ENCODE data around the gene SLC35A2.

SLC35A2 gene

DNA sequence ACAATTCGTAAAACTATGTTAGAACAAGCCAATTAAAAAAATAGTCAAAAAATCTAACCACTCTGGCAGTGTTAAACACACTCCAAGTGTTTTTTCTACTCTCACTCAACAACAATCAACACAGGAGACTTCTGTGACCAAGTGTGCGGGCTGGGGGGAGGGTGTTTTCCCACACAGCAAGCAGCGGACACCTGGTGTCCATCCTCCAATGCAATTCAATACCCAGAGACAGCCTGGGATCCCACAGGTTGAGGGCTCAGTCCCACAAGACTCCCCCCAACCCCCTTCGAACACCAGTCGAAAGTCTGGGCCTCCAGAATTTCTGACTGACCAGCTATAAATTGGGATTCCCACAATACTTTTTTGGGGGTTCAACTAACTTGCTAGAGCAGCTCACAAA, 15.7 kb upstream of the SLC35A2 start:
- no peak overlapping the region for H3K27ac ChIP-seq (ENCODE audit: low read length)
- no peak for DNase-seq

DNA sequence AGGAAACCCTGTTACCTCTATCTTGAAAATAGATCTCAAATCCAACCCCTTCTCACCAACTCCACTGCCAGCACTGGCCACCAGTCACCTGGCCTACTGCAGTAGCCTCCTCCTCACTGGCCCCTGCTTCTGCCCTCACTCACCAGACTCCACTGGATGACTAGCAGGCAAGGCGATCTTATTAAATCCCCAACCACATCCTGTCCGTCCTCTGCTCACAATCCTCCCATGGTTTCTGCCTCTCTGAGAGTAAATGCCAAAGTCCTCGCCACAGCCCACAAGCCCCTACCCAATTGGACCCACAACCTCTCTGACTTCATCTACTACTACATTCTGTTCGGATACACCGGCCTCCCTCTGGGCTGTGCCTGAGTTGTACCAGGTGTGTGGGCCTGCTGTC, 12.8 kb upstream of the SLC35A2 start:
- Histone ChIP-seq H3K4me1 (ENCODE audit: insufficient read depth, low read length) (peaks cover 13% of the 10 kb centered on the region), H3K9ac (ENCODE audit: low read depth, low read length) (no peak overlapping the region), H3K4me2 (ENCODE audit: insufficient read depth, low read length) (no peak overlapping the region), H4K20me1 (ENCODE audit: insufficient read depth, low read length) (peaks cover 10% of the 10 kb centered on the region; the same call in 1 of the 2 replicates), H3K27me3 (ENCODE audit: insufficient read depth, low read length, poor library complexity) (no peaks in the 10 kb centered on the region), H3K79me2 (ENCODE audit: insufficient read depth, low read length) (no peaks in the 10 kb centered on the region), H3K27ac (ENCODE audit: low read length) (no peak overlapping the region), H3K36me3 (ENCODE audit: insufficient read depth, low read length) (peaks cover 31% of the 10 kb centered on the region), H2AFZ (ENCODE audit: low read depth, low read length) (no peak overlapping the region), H3K4me3 (ENCODE audit: low read depth in 1 of 2, low read length in 2 of 2) (no peak overlapping the region), H3K9me3 (ENCODE audit: insufficient read depth, low read length, severe bottlenecking) (no peaks in the 10 kb centered on the region)
- DNase-seq (no peak), ATAC-seq (ENCODE audit: insufficient read depth, low read depth) (no peak)
- TF ChIP-seq EZH2 (IDR thresholded peaks at IDR 0.05; ENCODE audit: borderline replicate concordance, low read depth, low read length, severe bottlenecking) = no peak
- TF ChIP-seq, protein P1, sequence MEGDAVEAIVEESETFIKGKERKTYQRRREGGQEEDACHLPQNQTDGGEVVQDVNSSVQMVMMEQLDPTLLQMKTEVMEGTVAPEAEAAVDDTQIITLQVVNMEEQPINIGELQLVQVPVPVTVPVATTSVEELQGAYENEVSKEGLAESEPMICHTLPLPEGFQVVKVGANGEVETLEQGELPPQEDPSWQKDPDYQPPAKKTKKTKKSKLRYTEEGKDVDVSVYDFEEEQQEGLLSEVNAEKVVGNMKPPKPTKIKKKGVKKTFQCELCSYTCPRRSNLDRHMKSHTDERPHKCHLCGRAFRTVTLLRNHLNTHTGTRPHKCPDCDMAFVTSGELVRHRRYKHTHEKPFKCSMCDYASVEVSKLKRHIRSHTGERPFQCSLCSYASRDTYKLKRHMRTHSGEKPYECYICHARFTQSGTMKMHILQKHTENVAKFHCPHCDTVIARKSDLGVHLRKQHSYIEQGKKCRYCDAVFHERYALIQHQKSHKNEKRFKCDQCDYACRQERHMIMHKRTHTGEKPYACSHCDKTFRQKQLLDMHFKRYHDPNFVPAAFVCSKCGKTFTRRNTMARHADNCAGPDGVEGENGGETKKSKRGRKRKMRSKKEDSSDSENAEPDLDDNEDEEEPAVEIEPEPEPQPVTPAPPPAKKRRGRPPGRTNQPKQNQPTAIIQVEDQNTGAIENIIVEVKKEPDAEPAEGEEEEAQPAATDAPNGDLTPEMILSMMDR (IDR thresholded peaks at IDR 0.05; ENCODE audit: borderline replicate concordance, extremely low read depth, low read length, poor library complexity, severe bottlenecking) = no peak

More for the DNA sequence above, 15.7 kb upstream of the SLC35A2 start:
- no peak for ATAC-seq (ENCODE audit: insufficient read depth, low read depth)
- H2AFZ ChIP-seq (ENCODE audit: low read depth, low read length) = no peak overlapping the region
- H3K36me3 ChIP-seq (ENCODE audit: insufficient read depth, low read length) = peaks cover 41% of the 10 kb centered on the region
- H3K4me2 ChIP-seq (ENCODE audit: insufficient read depth, low read length) = no peak overlapping the region
- no peaks in the 10 kb centered on the region; the same call in 1 of the 2 replicates for H4K20me1 ChIP-seq (ENCODE audit: insufficient read depth, low read length)
- no peaks in the 10 kb centered on the region for H3K4me1 ChIP-seq (ENCODE audit: insufficient read depth, low read length)
- TF ChIP-seq, protein P1 (IDR thresholded peaks at IDR 0.05; ENCODE audit: borderline replicate concordance, extremely low read depth, low read length, poor library complexity, severe bottlenecking) = no peak
- TF ChIP-seq EZH2 (IDR thresholded peaks at IDR 0.05; ENCODE audit: borderline replicate concordance, low read depth, low read length, severe bottlenecking) = no peak
- H3K79me2 ChIP-seq (ENCODE audit: insufficient read depth, low read length) = no peaks in the 10 kb centered on the region
- H3K27me3 ChIP-seq (ENCODE audit: insufficient read depth, low read length, poor library complexity) = no peaks in the 10 kb centered on the region
- H3K9me3 ChIP-seq (ENCODE audit: insufficient read depth, low read length, severe bottlenecking) = no peaks in the 10 kb centered on the region
- H3K9ac ChIP-seq (ENCODE audit: low read depth, low read length) = no peak overlapping the region
- no peak overlapping the region for H3K4me3 ChIP-seq (ENCODE audit: low read depth in 1 of 2, low read length in 2 of 2)

GRCh38 chrX:48923771-48924170, 12.3 kb upstream of the SLC35A2 start:
- peaks cover 31% of the 10 kb centered on the region for H3K36me3 ChIP-seq (ENCODE audit: insufficient read depth, low read length)
- peaks cover 15% of the 10 kb centered on the region for H3K4me1 ChIP-seq (ENCODE audit: insufficient read depth, low read length)
- no peaks in the 10 kb centered on the region for H3K27me3 ChIP-seq (ENCODE audit: insufficient read depth, low read length, poor library complexity)
- TF ChIP-seq, protein P1 (IDR thresholded peaks at IDR 0.05; ENCODE audit: borderline replicate concordance, extremely low read depth, low read length, poor library complexity, severe bottlenecking) = no peak
- no peak for TF ChIP-seq EZH2 (IDR thresholded peaks at IDR 0.05; ENCODE audit: borderline replicate concordance, low read depth, low read length, severe bottlenecking)
- ATAC-seq (ENCODE audit: insufficient read depth, low read depth) (no peak), DNase-seq (no peak)
- H3K27ac ChIP-seq (ENCODE audit: low read length) = no peak overlapping the region
- no peak overlapping the region for H3K4me2 ChIP-seq (ENCODE audit: insufficient read depth, low read length)
- no peaks in the 10 kb centered on the region for H3K9me3 ChIP-seq (ENCODE audit: insufficient read depth, low read length, severe bottlenecking)
- H3K79me2 ChIP-seq (ENCODE audit: insufficient read depth, low read length) = no peaks in the 10 kb centered on the region
- H2AFZ ChIP-seq (ENCODE audit: low read depth, low read length) = no peak overlapping the region
- H3K4me3 ChIP-seq (ENCODE audit: low read depth in 1 of 2, low read length in 2 of 2) = no peak overlapping the region
- H4K20me1 ChIP-seq (ENCODE audit: insufficient read depth, low read length) = peaks cover 10% of the 10 kb centered on the region; the same call in 1 of the 2 replicates
- no peak overlapping the region for H3K9ac ChIP-seq (ENCODE audit: low read depth, low read length)

DNA sequence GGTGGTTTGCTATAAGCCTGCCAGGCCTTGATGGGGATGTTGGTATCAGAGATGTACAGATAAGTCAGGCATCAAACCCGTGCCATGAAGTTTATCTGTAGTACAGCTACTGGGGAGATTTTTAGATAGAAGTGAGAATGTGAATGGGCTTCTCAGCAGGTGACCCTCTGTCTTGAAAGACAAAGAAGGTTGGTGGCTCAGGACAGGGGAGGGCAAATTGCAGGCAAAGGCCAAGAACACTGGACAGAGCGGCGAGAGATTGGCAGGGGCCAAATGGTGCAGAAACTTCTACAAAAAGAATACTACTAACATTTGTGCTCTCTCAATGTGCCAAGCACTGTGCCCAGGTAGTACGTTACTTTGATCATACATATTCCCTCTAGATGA, 9.3 kb upstream of the SLC35A2 start:
- H3K36me3 ChIP-seq (ENCODE audit: insufficient read depth, low read length) = peaks cover 26% of the 10 kb centered on the region
- no peak overlapping the region for H2AFZ ChIP-seq (ENCODE audit: low read depth, low read length)
- H3K79me2 ChIP-seq (ENCODE audit: insufficient read depth, low read length) = peaks cover 12% of the 10 kb centered on the region
- no peak overlapping the region for H3K4me2 ChIP-seq (ENCODE audit: insufficient read depth, low read length)
- no peak overlapping the region for H3K27ac ChIP-seq (ENCODE audit: low read length)
- DNase-seq (no peak), ATAC-seq (ENCODE audit: insufficient read depth, low read depth) (no peak)
- H3K27me3 ChIP-seq (ENCODE audit: insufficient read depth, low read length, poor library complexity) = no peaks in the 10 kb centered on the region
- H3K4me3 ChIP-seq (ENCODE audit: low read depth in 1 of 2, low read length in 2 of 2) = no peak overlapping the region
- H3K9ac ChIP-seq (ENCODE audit: low read depth, low read length) = no peak overlapping the region
- peaks cover 34% of the 10 kb centered on the region for H3K4me1 ChIP-seq (ENCODE audit: insufficient read depth, low read length)
- peaks cover 10% of the 10 kb centered on the region; the same call in 1 of the 2 replicates for H4K20me1 ChIP-seq (ENCODE audit: insufficient read depth, low read length)
- no peak for TF ChIP-seq EZH2 (IDR thresholded peaks at IDR 0.05; ENCODE audit: borderline replicate concordance, low read depth, low read length, severe bottlenecking)
- TF ChIP-seq, protein P1 (IDR thresholded peaks at IDR 0.05; ENCODE audit: borderline replicate concordance, extremely low read depth, low read length, poor library complexity, severe bottlenecking) = no peak
- H3K9me3 ChIP-seq (ENCODE audit: insufficient read depth, low read length, severe bottlenecking) = no peaks in the 10 kb centered on the region
